HepG2 (cell line): ENCODE measurements around the gene NR2F1. TPM values are rescaled to one million over a fixed set of nuclear protein-coding genes. Genes with fewer than 3 reads are reported as not detected.

Experiments used
- HNRNPLL ChIP-seq: fragments of 200-400 bp; formaldehyde crosslinking; IDR thresholded peaks from 2 replicates; pipeline ENCODE4 v1.6.1; 2017; ENCODE audit warnings: mild to moderate bottlenecking, low read depth, low read length; ENCODE audit not compliant: poor library complexity, severe bottlenecking
- HOXA3 ChIP-seq: sonication (generic); formaldehyde crosslinking; IDR thresholded peaks from 2 replicates; pipeline ENCODE4 v1.5.0; 2020; ENCODE audit warnings: missing genetic modification reagents
- KAT2B ChIP-seq: fragments of 150-350 bp; IDR thresholded peaks from 2 replicates; pipeline ENCODE4 v1.6.1; 2014; ENCODE audit warnings: low read depth, low read length, borderline replicate concordance
- NR2F1 ChIP-seq, 2 experiments: fragments of 450-650 bp in 1 of 2; formaldehyde crosslinking in 1 of 2; IDR thresholded peaks; 2 replicates each; pipeline versions ENCODE4 v1.5.0 to v1.6.1; 2016 to 2020; ENCODE audit warnings: mild to moderate bottlenecking in 1 of 2, missing compliant biosample characterization in 1 of 2, missing genetic modification reagents in 1 of 2, moderate library complexity in 1 of 2
- POLR2A ChIP-seq, 2 experiments: IDR thresholded peaks; 2 replicates each; pipeline ENCODE4 v1.6.1; 2011; ENCODE audit warnings: low read depth in 2 of 2, low read length in 2 of 2, mild to moderate bottlenecking in 1 of 2, moderate library complexity in 1 of 2; ENCODE audit not compliant: insufficient read depth in 1 of 2
- SOX5 ChIP-seq: IDR thresholded peaks from 2 replicates; pipeline ENCODE4 v1.6.1; 2016; ENCODE audit warnings: borderline replicate concordance
- SRSF9 ChIP-seq: fragments of 200-400 bp; formaldehyde crosslinking; IDR thresholded peaks from 2 replicates; pipeline ENCODE4 v1.6.1; 2018; ENCODE audit warnings: borderline replicate concordance, mild to moderate bottlenecking, low read depth, low read length; ENCODE audit not compliant: insufficient read depth, poor library complexity, severe bottlenecking
- ZBTB33 ChIP-seq: sonication (generic); formaldehyde crosslinking; IDR thresholded peaks from 2 replicates; pipeline ENCODE4 v1.4.0; 2020; ENCODE audit warnings: missing genetic modification reagents
- ZBTB38 ChIP-seq: sonication (generic); formaldehyde crosslinking; IDR thresholded peaks from 2 replicates; pipeline ENCODE4 v1.5.1; 2020; ENCODE audit warnings: mild to moderate bottlenecking, missing genetic modification reagents
- ZHX1 ChIP-seq: sonication (generic); formaldehyde crosslinking; IDR thresholded peaks from 2 replicates; pipeline ENCODE4 v1.8.1; 2022; ENCODE audit warnings: low read depth, mild to moderate bottlenecking, missing genetic modification reagents
- ZNF75D ChIP-seq: sonication (generic); formaldehyde crosslinking; IDR thresholded peaks from 2 replicates; pipeline ENCODE4 v1.8.1; 2023; ENCODE audit warnings: missing genetic modification reagents, mild to moderate bottlenecking, borderline replicate concordance
- ZNF776 ChIP-seq: sonication (generic); formaldehyde crosslinking; IDR thresholded peaks from 2 replicates; pipeline ENCODE4 v1.4.0; 2020; ENCODE audit warnings: mild to moderate bottlenecking, missing genetic modification reagents
- polyA plus RNA-seq, 8 experiments: library from polyadenylated mRNA; depleted of rRNA in 3 of 8; stranded (reverse) in 7 of 8; unstranded in 1 of 8; fragments of >200 nt; fragmentation: Illumina TruSeq in 4 of 8; extraction: Trizol in 4 of 8; gene quantifications; 2 replicates each; pipeline versions ENCODE4 v1.2.1 to v1.2.3, GENCODE V29; 2011 to 2016; ENCODE audit warnings: low read depth in 4 of 8, missing spikeins in 1 of 8, mixed read lengths in 1 of 8; ENCODE audit not compliant: insufficient read depth in 1 of 8
- total RNA-seq, 5 experiments: library from RNA; depleted of rRNA; stranded (reverse); fragments of >200 nt; fragmentation: Illumina TruSeq; extraction: Trizol; gene quantifications; 2 replicates each; pipeline ENCODE4 v1.2.3, GENCODE V29; 2016; ENCODE audit warnings: low read depth in 1 of 5
- TF ChIP-seq, protein P1 (sequence below): sonication (generic); formaldehyde crosslinking; conservative IDR thresholded peaks from 2 replicates; pipeline ENCODE4 v1.5.0; 2020; ENCODE audit warnings: missing genetic modification reagents
- TF ChIP-seq, protein P2 (sequence below): sonication (generic); formaldehyde crosslinking; IDR thresholded peaks from 2 replicates; pipeline ENCODE4 v1.9.0; 2022; ENCODE audit warnings: missing genetic modification reagents, mild to moderate bottlenecking, borderline replicate concordance
- TF ChIP-seq, protein P3 (sequence below): sonication (generic); formaldehyde crosslinking; IDR thresholded peaks from 2 replicates; pipeline ENCODE4 v1.5.0; 2020; ENCODE audit warnings: mild to moderate bottlenecking, missing genetic modification reagents

NR2F1 gene
- total and polyA plus RNA-seq, 2 of the 13 experiments (the other 11 are each of a cell fraction or from before 2014, with no cell fraction given), result 17.1 to 59.7 TPM

GRCh38 chr5:93587597-93588351, 4.8 kb downstream of the NR2F1 start (continued):
- TF ChIP-seq HNRNPLL (peak; percentile 22), SRSF9 (no peak), ZHX1 (CRISPR knock-in tag) (peak; percentile 15; the same call in 1 of the 2 replicates), ZNF776 (CRISPR knock-in tag) (no peak), HOXA3 (peak; percentile 39; the same call in 1 of the 2 replicates), KAT2B (no peak), ZBTB38 (CRISPR knock-in tag) (peak; percentile 96), ZBTB33 (CRISPR knock-in tag) (peak; percentile 95), ZNF75D (CRISPR knock-in tag) (no peak), POLR2A (IDR thresholded peaks at IDR 0.05; ENCODE audit: insufficient read depth in 1 of 2, low read depth in 2 of 2, low read length in 2 of 2) (no peak), SOX5 (CRISPR knock-in tag) (no peak), NR2F1 (CRISPR knock-in tag; IDR thresholded peaks at IDR 0.05) (no peak)
- TF ChIP-seq, protein P1, sequence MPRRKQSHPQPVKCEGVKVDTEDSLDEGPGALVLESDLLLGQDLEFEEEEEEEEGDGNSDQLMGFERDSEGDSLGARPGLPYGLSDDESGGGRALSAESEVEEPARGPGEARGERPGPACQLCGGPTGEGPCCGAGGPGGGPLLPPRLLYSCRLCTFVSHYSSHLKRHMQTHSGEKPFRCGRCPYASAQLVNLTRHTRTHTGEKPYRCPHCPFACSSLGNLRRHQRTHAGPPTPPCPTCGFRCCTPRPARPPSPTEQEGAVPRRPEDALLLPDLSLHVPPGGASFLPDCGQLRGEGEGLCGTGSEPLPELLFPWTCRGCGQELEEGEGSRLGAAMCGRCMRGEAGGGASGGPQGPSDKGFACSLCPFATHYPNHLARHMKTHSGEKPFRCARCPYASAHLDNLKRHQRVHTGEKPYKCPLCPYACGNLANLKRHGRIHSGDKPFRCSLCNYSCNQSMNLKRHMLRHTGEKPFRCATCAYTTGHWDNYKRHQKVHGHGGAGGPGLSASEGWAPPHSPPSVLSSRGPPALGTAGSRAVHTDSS (CRISPR knock-in tag), result no peak
- TF ChIP-seq, protein P2, sequence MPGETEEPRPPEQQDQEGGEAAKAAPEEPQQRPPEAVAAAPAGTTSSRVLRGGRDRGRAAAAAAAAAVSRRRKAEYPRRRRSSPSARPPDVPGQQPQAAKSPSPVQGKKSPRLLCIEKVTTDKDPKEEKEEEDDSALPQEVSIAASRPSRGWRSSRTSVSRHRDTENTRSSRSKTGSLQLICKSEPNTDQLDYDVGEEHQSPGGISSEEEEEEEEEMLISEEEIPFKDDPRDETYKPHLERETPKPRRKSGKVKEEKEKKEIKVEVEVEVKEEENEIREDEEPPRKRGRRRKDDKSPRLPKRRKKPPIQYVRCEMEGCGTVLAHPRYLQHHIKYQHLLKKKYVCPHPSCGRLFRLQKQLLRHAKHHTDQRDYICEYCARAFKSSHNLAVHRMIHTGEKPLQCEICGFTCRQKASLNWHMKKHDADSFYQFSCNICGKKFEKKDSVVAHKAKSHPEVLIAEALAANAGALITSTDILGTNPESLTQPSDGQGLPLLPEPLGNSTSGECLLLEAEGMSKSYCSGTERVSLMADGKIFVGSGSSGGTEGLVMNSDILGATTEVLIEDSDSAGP (CRISPR knock-in tag), result 0 out of 2 replicates have a peak, but pooled peaks have one; percentile 15
- TF ChIP-seq, protein P3, sequence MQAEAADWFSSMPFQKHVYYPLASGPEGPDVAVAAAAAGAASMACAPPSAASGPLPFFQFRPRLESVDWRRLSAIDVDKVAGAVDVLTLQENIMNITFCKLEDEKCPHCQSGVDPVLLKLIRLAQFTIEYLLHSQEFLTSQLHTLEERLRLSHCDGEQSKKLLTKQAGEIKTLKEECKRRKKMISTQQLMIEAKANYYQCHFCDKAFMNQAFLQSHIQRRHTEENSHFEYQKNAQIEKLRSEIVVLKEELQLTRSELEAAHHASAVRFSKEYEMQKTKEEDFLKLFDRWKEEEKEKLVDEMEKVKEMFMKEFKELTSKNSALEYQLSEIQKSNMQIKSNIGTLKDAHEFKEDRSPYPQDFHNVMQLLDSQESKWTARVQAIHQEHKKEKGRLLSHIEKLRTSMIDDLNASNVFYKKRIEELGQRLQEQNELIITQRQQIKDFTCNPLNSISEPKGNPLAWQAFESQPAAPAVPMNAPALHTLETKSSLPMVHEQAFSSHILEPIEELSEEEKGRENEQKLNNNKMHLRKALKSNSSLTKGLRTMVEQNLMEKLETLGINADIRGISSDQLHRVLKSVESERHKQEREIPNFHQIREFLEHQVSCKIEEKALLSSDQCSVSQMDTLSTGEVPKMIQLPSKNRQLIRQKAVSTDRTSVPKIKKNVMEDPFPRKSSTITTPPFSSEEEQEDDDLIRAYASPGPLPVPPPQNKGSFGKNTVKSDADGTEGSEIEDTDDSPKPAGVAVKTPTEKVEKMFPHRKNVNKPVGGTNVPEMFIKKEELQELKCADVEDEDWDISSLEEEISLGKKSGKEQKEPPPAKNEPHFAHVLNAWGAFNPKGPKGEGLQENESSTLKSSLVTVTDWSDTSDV (CRISPR knock-in tag), result no peak
